ENCODE results near the gene DDT.

DNA sequence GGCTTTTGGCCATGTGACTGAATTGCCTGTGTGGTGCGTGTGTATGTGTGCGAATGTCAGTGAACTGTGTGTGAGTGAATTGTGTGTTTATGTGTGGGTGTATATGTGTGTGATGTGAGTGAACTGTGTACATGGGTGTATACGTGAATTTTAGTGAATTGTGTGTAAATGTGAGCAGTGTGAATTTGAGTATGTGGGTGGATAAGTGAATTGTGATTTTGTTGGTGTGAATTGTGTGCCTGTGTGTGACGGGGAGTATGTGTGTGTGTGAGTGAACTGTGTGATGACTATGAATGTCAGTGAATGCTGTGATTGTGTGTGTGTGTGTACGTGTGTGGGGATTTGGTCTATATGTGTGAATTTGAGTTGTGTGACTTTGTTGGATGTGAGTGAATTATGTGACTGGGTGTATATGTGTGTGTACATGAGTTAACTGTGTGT is 4.0 kb downstream of the DDT start:
- TF ChIP-seq, protein P1, sequence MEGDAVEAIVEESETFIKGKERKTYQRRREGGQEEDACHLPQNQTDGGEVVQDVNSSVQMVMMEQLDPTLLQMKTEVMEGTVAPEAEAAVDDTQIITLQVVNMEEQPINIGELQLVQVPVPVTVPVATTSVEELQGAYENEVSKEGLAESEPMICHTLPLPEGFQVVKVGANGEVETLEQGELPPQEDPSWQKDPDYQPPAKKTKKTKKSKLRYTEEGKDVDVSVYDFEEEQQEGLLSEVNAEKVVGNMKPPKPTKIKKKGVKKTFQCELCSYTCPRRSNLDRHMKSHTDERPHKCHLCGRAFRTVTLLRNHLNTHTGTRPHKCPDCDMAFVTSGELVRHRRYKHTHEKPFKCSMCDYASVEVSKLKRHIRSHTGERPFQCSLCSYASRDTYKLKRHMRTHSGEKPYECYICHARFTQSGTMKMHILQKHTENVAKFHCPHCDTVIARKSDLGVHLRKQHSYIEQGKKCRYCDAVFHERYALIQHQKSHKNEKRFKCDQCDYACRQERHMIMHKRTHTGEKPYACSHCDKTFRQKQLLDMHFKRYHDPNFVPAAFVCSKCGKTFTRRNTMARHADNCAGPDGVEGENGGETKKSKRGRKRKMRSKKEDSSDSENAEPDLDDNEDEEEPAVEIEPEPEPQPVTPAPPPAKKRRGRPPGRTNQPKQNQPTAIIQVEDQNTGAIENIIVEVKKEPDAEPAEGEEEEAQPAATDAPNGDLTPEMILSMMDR (conservative IDR thresholded peaks at IDR 0.05; ENCODE audit: low read length), result no peak
- no peak for TF ChIP-seq EZH2phosphoT487 (IDR thresholded peaks at IDR 0.05; ENCODE audit: borderline replicate concordance)

Data from Loucy (cell line).